ENCODE measurements around the gene IZUMO3.

DNA sequence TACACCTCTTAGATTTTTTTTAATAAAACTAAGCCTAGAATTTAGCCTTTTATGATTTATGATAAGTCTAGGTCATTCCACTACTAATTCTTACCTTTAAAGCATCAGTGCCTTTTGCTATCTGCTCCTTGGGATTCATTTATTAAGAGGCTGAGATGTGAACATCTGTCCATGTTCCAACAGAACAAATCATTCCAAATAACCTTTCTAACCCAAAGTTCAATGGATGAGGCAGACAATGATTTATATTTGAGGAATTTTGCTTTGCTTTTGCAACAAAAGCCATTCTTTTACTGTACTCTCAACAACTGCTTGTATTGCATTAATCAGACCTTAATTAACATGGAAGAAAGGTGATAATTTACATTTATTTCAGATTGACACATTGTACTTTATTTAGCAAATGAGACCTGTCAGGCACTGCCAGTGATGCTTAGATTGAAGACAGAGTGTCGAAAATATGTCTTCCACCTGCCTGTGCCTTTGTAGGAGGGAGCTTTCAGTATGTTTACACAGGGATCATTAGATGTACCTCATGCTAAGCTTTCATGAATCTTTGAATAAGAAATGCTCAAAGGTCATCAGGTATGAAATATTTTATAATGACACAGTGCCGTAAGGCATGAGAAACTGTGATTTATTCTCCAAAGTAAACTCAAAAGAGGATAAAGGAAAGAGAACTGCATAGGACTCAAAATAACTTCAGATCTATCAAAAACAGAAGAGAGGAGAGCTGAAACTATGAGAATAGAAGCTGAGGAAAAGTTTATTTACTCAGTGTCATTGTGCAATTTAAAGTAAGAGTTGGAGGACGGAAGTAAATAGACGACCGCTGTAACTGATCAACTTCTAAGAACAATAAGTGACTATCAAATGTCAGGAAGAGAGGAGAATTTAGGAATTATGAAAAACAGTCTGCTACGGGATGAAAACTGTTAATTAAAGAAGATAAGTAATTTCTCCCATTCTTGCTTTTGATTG is 36.7 kb upstream of the IZUMO3 start:
- TF ChIP-seq FOXA1 (IDR thresholded peaks at IDR 0.05) (no peak), BHLHE40 (IDR thresholded peaks at IDR 0.05; ENCODE audit: borderline replicate concordance) (no peak), HDGF (IDR thresholded peaks at IDR 0.05; ENCODE audit: borderline replicate concordance) (no peak), SP1 (IDR thresholded peaks at IDR 0.05) (no peak), TARDBP (IDR thresholded peaks at IDR 0.05) (no peak), ARNT (IDR thresholded peaks at IDR 0.05) (no peak)
